Ishikawa (cell line): ENCODE results near the gene NMNAT3.

ENCODE experiments used
- CEBPB ChIP-seq: IDR thresholded peaks from 2 replicates; pipeline ENCODE4 v1.6.1; 2012
- CREB1 ChIP-seq: IDR thresholded peaks from 2 replicates; pipeline ENCODE4 v1.6.1; 2012; ENCODE audit warnings: low read depth
- EGR1 ChIP-seq: IDR thresholded peaks from 2 replicates; pipeline ENCODE4 v1.6.1; 2012
- EP300 ChIP-seq: IDR thresholded peaks from 2 replicates; pipeline ENCODE4 v1.6.1; 2012; ENCODE audit warnings: borderline replicate concordance
- FOXM1 ChIP-seq: IDR thresholded peaks from 2 replicates; pipeline ENCODE4 v1.6.1; 2012; ENCODE audit warnings: low read depth, borderline replicate concordance
- NFIC ChIP-seq: IDR thresholded peaks from 2 replicates; pipeline ENCODE4 v1.6.1; 2012
- RAD21 ChIP-seq: IDR thresholded peaks from 2 replicates; pipeline ENCODE4 v1.6.1; 2012; ENCODE audit warnings: low read depth
- TAF1 ChIP-seq: IDR thresholded peaks from 2 replicates; pipeline ENCODE4 v1.6.1; 2012; ENCODE audit warnings: low read depth, mild to moderate bottlenecking
- TEAD4 ChIP-seq: IDR thresholded peaks from 2 replicates; pipeline ENCODE4 v1.6.1; 2012
- YY1 ChIP-seq: IDR thresholded peaks from 2 replicates; pipeline ENCODE4 v1.6.1; 2012; ENCODE audit warnings: low read depth
- ZBTB7A ChIP-seq: IDR thresholded peaks from 2 replicates; pipeline ENCODE4 v1.6.1; 2012; ENCODE audit warnings: low read depth
- TF ChIP-seq, protein P1 (sequence below): IDR thresholded peaks from 2 replicates; pipeline ENCODE4 v1.6.1; 2012; ENCODE audit warnings: low read depth, mild to moderate bottlenecking
- TF ChIP-seq, protein P2 (sequence below): IDR thresholded peaks from 2 replicates; pipeline ENCODE4 v1.6.1; 2012
- TF ChIP-seq, protein P3 (sequence below): IDR thresholded peaks from 2 replicates; pipeline ENCODE4 v1.6.1; 2012

NMNAT3 gene

DNA sequence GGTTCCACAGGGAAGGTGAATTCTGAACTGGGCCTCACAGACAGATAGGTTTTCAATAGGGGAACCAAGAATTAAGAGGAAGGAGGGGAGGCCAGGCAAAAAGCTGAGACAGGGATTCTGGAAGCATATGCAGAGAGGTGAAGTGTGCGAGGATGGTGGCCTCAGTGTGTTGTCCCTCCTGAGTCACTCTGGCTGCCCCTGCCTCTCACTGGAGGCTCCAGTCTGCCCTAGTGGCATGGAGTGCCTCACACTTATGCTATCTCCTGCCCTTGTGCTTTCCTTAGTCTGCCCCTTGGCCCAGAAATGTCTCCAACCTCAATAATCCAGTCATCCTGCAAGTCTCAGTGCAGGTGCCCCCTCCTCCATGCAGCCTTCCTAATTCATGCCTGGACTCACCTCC is 106.1 kb downstream of the NMNAT3 start:
- TF ChIP-seq, protein P1, sequence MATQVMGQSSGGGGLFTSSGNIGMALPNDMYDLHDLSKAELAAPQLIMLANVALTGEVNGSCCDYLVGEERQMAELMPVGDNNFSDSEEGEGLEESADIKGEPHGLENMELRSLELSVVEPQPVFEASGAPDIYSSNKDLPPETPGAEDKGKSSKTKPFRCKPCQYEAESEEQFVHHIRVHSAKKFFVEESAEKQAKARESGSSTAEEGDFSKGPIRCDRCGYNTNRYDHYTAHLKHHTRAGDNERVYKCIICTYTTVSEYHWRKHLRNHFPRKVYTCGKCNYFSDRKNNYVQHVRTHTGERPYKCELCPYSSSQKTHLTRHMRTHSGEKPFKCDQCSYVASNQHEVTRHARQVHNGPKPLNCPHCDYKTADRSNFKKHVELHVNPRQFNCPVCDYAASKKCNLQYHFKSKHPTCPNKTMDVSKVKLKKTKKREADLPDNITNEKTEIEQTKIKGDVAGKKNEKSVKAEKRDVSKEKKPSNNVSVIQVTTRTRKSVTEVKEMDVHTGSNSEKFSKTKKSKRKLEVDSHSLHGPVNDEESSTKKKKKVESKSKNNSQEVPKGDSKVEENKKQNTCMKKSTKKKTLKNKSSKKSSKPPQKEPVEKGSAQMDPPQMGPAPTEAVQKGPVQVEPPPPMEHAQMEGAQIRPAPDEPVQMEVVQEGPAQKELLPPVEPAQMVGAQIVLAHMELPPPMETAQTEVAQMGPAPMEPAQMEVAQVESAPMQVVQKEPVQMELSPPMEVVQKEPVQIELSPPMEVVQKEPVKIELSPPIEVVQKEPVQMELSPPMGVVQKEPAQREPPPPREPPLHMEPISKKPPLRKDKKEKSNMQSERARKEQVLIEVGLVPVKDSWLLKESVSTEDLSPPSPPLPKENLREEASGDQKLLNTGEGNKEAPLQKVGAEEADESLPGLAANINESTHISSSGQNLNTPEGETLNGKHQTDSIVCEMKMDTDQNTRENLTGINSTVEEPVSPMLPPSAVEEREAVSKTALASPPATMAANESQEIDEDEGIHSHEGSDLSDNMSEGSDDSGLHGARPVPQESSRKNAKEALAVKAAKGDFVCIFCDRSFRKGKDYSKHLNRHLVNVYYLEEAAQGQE = no peak
- TF ChIP-seq TAF1 (no peak), TEAD4 (no peak), CREB1 (no peak), RAD21 (no peak), YY1 (no peak), EGR1 (no peak)
- TF ChIP-seq, protein P2, sequence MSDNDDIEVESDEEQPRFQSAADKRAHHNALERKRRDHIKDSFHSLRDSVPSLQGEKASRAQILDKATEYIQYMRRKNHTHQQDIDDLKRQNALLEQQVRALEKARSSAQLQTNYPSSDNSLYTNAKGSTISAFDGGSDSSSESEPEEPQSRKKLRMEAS = no peak
- TF ChIP-seq, protein P3, sequence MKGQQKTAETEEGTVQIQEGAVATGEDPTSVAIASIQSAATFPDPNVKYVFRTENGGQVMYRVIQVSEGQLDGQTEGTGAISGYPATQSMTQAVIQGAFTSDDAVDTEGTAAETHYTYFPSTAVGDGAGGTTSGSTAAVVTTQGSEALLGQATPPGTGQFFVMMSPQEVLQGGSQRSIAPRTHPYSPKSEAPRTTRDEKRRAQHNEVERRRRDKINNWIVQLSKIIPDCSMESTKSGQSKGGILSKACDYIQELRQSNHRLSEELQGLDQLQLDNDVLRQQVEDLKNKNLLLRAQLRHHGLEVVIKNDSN = no peak

DNA sequence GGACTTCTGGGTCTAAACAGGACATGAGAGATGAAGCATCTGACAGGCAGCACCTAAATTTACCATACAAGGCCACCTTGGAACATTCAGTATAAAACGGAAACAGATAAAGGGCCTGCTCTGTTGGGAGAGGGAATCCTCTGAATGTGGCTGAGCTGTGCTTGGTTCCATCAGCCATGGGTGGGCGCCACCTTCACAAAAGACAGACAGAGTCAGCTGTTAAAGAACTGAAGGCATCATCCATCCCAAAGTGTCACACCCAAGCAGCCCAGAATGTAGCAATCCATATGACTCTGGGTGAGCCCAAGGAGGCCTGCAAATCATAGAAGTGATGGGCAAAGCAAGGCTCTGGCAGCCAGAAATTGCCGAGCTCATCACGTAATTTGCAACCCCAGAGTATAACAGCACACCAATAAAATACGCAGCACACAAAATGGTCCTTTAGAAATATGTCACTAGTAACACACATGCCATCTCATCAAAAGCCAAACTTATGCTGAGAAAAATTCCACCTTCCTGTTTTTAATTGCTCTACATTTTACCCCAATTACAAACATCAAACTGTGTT is 113.4 kb downstream of the NMNAT3 start:
- TF ChIP-seq RAD21 = peak; percentile 28; the same call in 1 of the 2 replicates
- TF ChIP-seq YY1 = no peak

DNA sequence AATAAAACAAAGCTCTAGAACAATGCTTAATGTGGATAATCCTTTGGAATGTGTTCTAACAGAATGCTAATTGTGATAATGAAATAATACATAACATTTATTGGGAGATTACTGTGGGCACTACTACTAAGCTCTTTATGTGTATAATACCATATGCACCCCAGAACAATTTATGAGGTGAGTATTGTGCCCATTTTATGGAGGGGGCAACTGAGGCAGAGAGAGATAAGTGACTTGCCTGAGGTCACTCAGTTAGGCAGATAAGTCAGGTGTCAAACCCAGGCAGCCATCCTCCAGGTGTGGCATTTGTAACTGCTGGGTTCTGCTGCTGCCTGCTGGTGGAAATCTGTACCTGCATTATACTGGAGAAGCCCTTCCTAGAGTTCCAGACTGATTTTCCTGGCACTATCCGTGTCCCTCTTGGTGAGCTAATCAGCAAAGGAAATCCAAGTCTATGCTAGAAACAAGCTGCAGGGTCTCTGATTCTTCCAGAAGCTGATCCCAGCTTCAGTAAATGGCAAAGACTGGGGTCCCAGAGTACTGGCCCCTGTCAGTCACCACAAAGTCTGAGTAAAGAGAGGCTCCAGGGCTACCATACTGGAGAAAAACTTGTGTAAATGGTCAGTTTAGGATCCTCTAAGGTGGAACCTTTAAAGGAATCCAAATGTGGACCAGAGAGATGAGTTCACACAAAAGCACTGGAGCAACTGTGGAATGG is 115.7 kb downstream of the NMNAT3 start:
- TF ChIP-seq CREB1 (no peak), RAD21 (peak; percentile 97), ZBTB7A (no peak), YY1 (0 out of 2 replicates have a peak, but pooled peaks have one; percentile 53), TAF1 (no peak), EP300 (no peak), EGR1 (no peak), CEBPB (no peak)
- TF ChIP-seq, protein P3 = no peak

DNA sequence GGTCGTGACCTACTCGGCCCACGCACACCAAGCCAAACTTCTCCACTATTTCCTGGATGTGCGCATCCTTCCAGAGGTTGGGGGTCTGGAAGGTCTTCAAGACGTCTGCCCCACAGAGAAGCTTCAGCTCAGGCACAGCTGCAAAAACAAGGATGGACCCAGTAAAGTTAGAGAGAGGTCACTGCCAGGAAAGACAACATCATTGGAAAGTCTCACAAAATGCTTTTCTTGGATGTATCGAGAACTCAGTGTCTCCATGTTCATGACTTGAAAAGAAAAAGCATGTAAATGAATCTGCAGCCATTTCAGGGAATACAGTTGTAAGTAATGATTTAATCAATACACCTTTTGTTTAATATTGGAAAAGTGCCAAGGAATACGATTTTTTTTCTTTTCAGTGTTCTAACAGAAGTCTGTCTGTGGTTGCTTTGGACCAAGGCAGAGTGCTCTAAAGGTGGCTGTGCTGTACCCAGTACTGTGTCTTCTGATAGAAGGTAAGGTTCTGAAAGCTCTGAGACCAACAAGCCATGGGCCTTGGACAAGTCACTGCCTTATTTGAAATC is 116.4 kb downstream of the NMNAT3 start:
- TF ChIP-seq CEBPB = no peak
- TF ChIP-seq, protein P3 = no peak

DNA sequence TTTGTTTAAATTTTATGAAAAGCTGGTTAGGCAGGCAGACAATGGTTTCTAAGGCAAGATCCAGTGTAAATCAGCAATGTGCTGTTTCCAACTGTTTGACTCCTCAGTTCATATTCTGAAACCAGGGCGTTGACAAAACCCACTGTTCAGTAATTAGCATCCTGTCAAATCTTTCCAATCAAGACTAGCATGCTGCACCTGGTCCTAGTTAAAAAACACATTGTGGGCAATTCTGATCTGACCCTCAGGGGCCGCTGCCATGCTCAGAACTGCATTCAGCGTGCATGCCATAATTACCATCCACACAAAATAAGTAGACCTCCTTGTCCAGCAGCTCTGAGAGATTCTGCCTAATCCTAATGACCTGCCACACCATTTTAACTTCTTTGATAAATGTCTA is 117.4 kb downstream of the NMNAT3 start:
- TF ChIP-seq YY1 (no peak), RAD21 (no peak), TEAD4 (no peak), FOXM1 (no peak), CREB1 (no peak)
- TF ChIP-seq, protein P1 = no peak
- TF ChIP-seq, protein P2 = no peak
- TF ChIP-seq, protein P3 = no peak

DNA sequence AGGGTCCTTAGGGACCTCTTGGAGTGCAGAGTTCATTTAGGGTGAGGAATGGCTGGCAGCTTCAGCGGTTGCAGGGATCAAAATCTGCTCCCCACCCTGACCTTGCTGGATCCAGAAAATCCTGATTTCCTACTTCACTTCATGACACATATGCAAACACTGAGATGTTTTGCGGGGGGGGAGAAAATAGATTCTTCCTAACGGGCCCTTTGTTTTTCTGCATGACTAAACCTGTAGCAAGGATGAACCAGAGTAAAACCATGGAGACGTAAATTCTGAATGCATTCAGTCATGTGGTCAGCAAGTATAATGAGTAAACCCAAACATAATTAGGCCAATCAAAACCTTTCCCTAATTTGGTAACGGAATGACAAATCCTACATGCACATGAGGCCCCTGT is 118.2 kb downstream of the NMNAT3 start:
- TF ChIP-seq, protein P1 = no peak
- TF ChIP-seq TAF1 = no peak
- TF ChIP-seq ZBTB7A = no peak
- peak; percentile 52; the same call in 1 of the 2 replicates for TF ChIP-seq EP300
- TF ChIP-seq CEBPB = no peak
- no peak for TF ChIP-seq FOXM1
- TF ChIP-seq EGR1 = no peak
- TF ChIP-seq NFIC = 0 out of 2 replicates have a peak, but pooled peaks have one; percentile 12
